HG03520 (cell line): ENCODE results near the gene C6orf58.

ENCODE experiments used
- ATAC-seq: cut with Tn5 transposase; IDR thresholded peaks from one replicate; pipeline ENCODE4 v1.9.1; 2021; ENCODE audit warnings: mild to moderate bottlenecking, moderate library complexity; ENCODE audit not compliant: unreplicated experiment

The C6orf58 gene

DNA sequence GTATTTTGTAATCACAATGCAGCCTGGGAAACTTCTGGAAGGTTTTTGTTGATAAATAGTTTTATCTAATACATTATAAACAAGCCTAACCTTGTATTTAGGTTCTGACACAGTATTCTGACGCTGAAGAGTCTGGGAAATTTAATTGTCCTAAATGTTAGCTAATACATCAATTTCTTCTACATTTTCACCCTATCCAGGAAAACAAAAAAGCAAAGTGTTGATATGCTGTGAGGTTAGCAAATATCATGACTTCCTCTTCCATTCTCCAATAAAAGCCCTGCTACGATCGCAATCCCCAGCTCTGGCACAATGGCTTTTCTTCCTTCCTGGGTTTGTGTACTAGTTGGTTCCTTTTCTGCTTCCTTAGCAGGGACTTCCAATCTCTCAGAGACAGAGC is at the start of gene C6orf58:
Gene C6orf58, plus strand, starts transcription at position 301 of the 400 bp plus-strand sequence. Its CDS starts 12 bp downstream, at position 313.
- ATAC-seq, result no peak

DNA sequence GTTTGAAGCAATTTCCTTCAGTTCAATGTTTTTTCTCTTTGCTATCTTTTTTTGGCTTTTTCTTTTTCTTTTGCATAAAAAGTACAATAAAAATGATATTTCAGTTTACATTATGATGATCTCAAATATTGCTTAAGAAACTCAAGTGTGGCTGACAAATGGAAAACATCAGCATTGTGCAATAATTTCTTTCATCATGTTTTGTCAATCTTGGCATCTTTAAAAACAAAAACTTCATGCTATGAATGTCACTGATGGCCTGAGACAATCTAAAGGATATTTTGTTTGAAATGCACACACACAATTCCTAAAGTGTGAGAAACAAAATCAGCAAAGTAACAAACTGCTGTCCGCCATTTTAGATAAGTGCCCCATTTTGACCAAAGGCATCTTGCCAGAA is 44.0 kb upstream of the C6orf58 start:
- no peak for ATAC-seq

DNA sequence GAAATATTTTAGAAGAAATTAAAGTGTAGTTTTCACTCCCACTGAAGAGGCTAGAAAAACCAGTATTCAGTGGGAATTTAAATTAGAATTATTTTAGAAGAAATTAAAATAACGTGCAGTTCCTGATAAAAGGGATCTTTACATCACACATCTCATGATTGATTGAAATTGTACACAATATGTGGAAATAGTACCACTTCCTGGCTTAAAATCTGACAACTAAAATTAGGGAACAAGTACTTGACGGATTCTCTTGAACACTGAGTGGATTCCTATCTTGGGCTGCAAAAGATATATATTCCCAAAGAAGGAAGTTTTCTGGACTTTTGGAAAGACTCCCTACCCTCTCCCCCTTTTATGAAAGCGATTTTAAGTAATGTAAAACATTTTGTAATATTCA is 43.2 kb upstream of the C6orf58 start:
- no peak for ATAC-seq

GRCh38 chr6:127538750-127539264 is 38.2 kb upstream of the C6orf58 start:
- no peak for ATAC-seq

DNA sequence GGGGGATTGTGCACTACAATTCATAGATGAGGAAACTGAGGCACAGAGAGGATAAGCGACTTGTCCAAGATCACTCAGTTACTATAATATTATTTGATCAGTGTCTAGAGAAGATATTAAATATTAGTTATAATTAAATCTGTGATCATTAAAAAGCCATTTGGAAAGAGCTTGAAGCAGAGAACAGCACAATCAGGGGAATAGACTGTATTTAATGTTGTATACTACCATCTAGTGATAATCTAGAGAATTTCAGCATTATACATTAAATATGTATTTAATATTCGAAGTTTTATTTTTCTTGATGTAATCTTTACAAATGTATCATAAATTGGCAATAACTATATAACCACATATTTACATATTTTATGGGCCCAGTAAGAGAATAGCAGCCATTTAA is 37.7 kb upstream of the C6orf58 start:
- no peak for ATAC-seq

- ATAC-seq, result peak; percentile 52
Measured at GRCh38 chr6:127547215-127547614, 29.8 kb upstream of the C6orf58 start.

- no peak for ATAC-seq
Measured at GRCh38 chr6:127547904-127548649, 28.9 kb upstream of the C6orf58 start.

DNA sequence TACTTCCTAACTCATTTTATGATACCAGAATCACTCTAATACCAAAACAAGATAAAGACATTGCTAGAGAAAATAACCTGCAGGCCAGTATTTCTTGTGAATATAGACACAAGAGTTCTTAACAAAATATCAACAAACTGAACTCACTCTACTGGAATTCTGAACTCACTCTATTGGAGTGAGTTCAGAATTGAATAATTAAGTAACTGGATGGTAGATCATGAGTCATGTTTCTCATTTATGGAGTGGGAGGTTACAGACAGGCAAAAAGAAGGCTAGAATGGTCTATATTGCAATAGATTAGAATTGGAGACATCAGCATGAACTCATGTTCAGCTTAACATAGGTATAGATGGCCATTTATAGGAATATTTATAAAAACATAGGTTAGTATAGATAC is 26.6 kb upstream of the C6orf58 start:
- no peak for ATAC-seq

GRCh38 chr6:127554435-127555006 is 22.5 kb upstream of the C6orf58 start:
- peak; percentile 70 for ATAC-seq

DNA sequence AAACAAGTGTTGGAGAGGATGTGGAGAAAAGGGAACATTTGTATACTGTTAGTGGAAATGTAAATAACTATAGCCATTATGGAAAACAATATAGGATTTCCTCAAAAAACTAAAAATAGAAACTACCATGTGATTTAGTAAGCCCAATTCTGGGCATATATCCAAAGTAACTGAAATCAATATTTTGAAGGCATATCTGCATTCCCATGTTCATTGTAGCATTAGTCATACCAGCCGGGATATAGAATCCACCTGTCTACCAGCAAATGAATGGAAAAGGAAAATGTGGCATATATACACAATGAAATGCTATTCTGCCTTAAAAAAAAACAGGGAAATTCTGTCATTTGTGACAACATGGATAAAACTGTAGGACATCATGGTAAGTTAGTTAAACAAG is 15.3 kb upstream of the C6orf58 start:
- ATAC-seq, result no peak

GRCh38 chr6:127564761-127565160 is 12.2 kb upstream of the C6orf58 start:
- ATAC-seq, result no peak

DNA sequence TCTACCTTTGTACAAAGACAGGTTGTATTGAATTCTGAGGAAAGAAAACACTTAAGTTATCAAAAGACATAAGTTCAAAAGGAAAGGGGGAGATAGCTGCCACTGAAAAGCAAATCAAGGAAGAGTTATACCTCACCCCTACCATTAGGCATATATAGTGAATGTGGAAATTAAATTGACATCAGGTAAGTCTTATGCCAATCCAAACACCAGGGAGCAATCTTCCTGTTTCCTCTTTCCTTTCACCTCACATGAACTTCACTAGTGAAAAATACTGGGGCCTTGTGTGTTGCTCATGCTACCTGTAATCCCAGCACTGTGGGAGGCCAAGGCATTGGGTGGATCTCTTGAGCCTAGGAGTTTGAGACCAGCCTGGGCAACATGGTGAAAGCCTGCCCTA is 10.9 kb upstream of the C6orf58 start:
- ATAC-seq, result no peak

GRCh38 chr6:127566651-127567050 is 10.3 kb upstream of the C6orf58 start:
- no peak for ATAC-seq

- ATAC-seq, result no peak
Measured at GRCh38 chr6:127567476-127567875, 9.5 kb upstream of the C6orf58 start.

DNA sequence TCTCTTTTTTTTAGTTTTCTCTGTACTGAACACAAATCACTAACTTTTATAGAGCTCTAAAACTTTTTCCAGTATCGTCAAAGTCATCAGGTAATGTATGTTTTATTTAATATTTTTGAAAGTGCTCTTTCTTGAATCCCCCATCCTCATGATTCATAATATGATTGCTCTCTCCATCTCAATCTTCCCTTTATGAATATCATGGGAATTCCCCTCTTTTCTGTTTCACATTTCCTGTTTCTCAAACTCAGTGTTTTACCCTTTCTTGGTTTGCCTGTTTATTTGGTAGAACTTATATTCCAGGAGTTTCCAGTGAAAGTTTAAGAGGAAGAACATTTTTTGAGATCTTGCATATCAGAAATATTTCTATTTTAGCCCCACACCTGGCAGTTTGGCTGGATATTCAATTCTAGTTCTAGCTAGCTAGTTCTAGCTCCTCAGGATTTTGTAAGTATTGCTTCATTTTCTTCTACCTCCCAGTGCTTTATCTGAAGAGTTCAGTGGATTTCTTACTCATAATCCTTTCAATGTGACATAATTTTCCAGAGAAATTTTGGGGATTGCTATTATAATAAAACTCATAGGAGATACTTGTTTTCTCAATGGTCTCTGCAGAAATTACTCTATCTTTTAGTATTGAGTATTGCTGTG is 6.1 kb upstream of the C6orf58 start:
- ATAC-seq, result peak; percentile 93

- ATAC-seq, result no peak
Measured at GRCh38 chr6:127578900-127579299, 1.9 kb downstream of the C6orf58 start.

DNA sequence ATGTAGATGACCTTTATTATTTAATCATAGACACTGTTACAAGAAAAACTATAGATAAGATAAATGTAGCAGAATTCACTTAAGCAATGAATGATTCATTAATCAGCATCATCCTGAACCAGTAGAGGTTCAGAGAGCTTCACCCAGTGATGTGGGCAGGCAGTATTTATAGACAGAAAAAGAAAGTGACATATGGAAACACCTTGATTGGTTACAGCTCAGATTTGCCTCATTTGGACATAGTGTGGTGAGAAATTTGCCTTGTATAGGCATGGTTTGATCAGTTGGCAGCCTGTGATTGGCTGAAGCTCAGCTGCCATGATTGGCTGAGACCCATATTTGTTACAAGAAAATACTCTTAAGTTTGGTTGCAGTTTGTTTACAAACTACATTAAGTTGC is 4.6 kb downstream of the C6orf58 start:
- ATAC-seq, result peak; percentile 49

DNA sequence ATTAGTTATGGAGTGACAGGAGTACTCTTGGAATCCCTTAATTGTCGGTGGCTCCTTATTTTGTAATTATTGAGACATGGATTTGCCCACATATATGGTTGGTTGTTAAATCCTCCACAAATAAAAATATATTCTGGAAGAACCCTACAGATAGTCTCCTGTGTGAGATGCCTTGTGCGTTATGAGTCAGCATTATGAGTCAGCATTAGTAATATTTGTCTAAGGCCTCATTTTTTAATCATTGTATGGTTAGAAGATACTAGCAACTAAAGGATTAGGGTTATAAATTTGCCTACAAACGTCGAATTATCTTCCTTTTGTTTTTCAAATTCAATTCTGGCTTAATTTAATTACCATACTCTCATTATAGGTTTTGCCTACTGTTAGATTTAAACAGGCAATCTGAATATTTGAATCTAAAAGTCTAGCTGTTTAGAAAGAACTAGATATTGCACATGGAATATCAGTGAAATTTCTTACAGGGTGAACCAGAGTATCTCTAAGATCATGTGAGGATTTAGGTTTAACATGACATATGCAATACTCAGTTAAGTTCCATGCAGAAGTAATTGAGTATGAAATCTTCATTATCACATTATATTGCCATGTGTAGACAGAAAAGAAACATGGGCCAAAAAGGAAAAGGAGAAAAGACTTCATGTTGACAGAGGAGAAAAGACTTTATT is 5.9 kb downstream of the C6orf58 start:
- peak; percentile 49 for ATAC-seq

DNA sequence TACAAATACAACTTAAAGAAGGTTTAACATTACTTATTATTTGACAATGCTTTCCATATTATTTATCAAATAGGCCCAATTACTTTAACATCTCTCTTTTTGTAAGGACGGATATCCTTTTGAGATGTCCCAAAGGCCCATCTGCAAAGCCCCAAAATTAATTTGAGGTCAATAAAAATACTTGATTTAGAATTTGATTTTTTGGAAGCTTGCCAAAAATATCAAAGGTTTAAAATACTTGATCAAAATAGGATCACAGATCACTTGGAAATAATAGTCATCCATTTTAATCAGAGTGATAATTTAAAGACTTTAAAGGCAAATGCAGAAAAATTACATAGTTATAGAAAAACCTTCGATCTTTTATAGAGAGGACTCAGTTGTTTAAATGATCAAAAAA is 8.1 kb downstream of the C6orf58 start:
- ATAC-seq, result no peak

DNA sequence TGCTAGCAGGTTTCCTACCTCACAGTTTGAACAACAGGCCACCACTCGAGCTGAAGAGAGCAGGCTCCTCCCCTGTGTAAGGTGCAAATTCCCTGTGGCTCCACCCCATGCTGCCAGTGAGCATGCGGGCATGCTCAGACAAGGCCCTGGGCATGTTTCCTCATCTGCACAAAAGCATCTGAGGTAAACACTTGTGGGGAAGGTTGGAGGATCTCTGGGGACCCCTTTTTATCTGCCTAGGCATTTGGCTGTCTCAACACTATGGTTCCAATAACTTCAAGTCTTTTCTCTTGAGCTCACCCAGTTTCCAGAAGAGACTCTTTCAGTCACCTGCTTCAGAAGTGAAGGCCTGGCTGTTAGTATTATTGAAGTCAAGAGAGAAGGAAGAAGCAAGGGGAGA is 9.4 kb downstream of the C6orf58 start:
- ATAC-seq, result no peak

DNA sequence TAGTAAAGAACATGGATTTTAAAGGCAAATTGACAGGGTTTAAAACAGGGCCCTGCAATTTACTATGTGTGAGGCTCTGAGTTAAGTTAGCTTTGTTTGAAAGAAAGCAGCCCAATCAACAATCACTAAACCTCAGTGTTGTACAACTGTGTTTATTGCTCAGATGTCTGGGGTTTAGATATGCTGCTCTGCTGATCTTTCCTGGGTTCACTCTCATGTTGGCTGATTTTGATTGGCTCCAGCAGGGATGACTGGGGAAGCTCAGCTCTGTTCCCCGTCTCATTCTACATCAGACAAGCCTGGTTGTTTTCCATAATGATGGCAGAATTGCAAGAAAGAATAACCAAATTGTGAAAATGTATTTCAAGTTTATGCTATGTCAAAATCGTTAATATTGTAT is 10.9 kb downstream of the C6orf58 start:
- ATAC-seq, result no peak
